Measurements from ENCODE around the gene FAM110A. TPM values are rescaled to one million over a fixed set of nuclear protein-coding genes. Genes with fewer than 3 reads are reported as not detected.

FAM110A gene
- total and polyA plus RNA-seq, 11 donors, result 1.2 to 8.1 (median 2.3) TPM

DNA sequence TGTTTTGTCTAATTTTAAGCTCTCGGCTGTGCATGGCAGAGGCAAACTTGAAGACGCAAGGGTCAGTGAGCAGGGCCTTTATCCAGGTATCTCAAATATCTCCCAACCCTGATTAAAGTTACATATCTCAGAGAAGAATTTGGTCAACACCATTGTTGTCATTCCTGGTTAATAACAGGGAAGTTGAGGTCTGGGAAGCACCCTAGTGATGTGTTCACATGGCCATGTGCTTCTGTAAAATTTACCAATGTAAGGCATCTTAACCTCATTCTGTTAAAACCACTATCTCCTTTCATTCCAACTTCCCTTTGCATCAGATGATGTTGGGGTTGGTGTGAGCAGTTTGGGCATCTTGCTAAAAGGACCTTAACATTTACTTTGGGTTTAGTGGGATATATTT, 4.0 kb upstream of the FAM110A start:
- intact Hi-C loops (cut with DNase I), result no loop called here

DNA sequence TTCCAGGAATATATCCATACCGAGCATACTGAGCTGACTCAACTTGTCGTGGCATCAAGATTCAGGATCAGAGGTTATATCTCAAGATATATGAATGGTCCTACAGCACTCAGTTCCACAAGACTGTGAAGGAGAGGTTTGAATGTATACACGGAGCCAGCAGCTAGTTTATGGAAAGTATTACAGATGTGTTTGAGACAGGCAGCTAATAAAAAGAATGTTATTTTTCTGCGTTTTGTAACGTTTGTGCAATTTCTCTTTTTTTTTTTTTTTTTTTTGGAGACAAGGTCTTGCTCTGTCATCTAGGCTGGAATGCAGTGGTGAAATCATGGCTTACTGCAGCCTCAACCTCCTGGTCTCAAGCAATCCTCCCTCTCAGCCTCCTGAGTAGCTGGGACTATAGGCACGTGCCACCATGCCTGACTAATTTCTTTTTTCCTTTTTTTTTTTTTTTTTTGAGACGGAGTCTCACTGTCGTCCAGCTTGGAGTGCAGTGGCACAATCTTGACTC, 3.4 kb upstream of the FAM110A start:
- intact Hi-C loops (cut with DNase I), result loop anchor here in 3 of 10 donors (5.0 to 10.0 kb wide), 3 partner anchors 285 to 565 kb away; partner anchors contain the start of genes CSNK2A1 (in 1 of the 3), FKBP1A (in 1 of the 3) and PSMF1 (in 1 of the 3)
- DNase-seq (no peak), ATAC-seq (no peak)
- Histone ChIP-seq H3K27me3 (no peaks in the 10 kb centered on the region), H3K9me3 (no peaks in the 10 kb centered on the region), H3K4me1 (peaks cover 0 to 30% (median 14%) of the 10 kb centered on the region in 12 donors), H3K27ac (no peak overlapping the region), H3K4me3 (no peak overlapping the region), H3K36me3 (no peaks in the 10 kb centered on the region)
- WGBS, 4 donors, result 83 to 87% (median 84%) methylated on average over 8 of the region's 8 CpGs
- TF ChIP-seq, protein P1, sequence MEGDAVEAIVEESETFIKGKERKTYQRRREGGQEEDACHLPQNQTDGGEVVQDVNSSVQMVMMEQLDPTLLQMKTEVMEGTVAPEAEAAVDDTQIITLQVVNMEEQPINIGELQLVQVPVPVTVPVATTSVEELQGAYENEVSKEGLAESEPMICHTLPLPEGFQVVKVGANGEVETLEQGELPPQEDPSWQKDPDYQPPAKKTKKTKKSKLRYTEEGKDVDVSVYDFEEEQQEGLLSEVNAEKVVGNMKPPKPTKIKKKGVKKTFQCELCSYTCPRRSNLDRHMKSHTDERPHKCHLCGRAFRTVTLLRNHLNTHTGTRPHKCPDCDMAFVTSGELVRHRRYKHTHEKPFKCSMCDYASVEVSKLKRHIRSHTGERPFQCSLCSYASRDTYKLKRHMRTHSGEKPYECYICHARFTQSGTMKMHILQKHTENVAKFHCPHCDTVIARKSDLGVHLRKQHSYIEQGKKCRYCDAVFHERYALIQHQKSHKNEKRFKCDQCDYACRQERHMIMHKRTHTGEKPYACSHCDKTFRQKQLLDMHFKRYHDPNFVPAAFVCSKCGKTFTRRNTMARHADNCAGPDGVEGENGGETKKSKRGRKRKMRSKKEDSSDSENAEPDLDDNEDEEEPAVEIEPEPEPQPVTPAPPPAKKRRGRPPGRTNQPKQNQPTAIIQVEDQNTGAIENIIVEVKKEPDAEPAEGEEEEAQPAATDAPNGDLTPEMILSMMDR (IDR thresholded peaks at IDR 0.05), result no peak
- no peak for TF ChIP-seq POLR2A (IDR thresholded peaks at IDR 0.05)

More for the DNA sequence above, 4.0 kb upstream of the FAM110A start:
- WGBS, 4 donors, result 94 to 100% (median 97%) methylated on average over 2 of the region's 2 CpGs
- Histone ChIP-seq H3K9me3 (no peaks in the 10 kb centered on the region), H3K4me1 (peaks cover 0 to 25% (median 9%) of the 10 kb centered on the region in 12 donors), H3K4me3 (no peak overlapping the region), H3K27ac (no peak overlapping the region), H3K36me3 (no peaks in the 10 kb centered on the region), H3K27me3 (no peaks in the 10 kb centered on the region)
- TF ChIP-seq, protein P1 (IDR thresholded peaks at IDR 0.05), result no peak
- no peak for TF ChIP-seq POLR2A (IDR thresholded peaks at IDR 0.05)
- DNase-seq (no peak), ATAC-seq (no peak)

DNA sequence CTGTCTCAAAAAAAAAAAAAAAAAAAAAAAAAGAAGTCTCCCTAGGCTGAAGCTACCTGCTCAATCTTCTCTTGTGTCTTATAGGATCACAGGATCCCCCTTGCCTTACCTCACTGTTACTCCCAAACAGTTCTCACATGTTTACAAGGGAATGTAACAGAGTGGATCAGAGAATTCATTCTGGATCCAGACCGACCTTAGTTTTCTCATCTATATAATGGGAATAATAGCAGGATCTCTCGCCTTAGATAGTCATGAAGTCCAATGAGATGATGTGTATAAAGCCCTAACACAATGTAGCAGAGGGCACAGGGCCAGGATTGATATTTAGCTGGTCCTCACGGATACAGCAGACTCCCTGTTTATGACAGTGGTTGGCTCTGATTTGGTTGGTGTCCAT, 2.3 kb upstream of the FAM110A start:
- Histone ChIP-seq H3K4me1 (peaks cover 0 to 34% (median 22%) of the 10 kb centered on the region in 12 donors), H3K36me3 (no peaks in the 10 kb centered on the region), H3K4me3 (no peak overlapping the region), H3K9me3 (no peaks in the 10 kb centered on the region), H3K27me3 (no peaks in the 10 kb centered on the region), H3K27ac (no peak overlapping the region)
- 88 to 91% (median 90%) methylated on average over 3 of the region's 3 CpGs for WGBS, 4 donors
- no peak for ATAC-seq
- TF ChIP-seq, protein P1 (IDR thresholded peaks at IDR 0.05), result no peak
- no peak for TF ChIP-seq POLR2A (IDR thresholded peaks at IDR 0.05)
- intact Hi-C loops (cut with DNase I), result loop anchor here in 3 of 10 donors (5.0 to 10.0 kb wide), 3 partner anchors 286 to 564 kb away; partner anchors contain the start of genes CSNK2A1 (in 1 of the 3), FKBP1A (in 1 of the 3) and PSMF1 (in 1 of the 3)
- no peak for DNase-seq

DNA sequence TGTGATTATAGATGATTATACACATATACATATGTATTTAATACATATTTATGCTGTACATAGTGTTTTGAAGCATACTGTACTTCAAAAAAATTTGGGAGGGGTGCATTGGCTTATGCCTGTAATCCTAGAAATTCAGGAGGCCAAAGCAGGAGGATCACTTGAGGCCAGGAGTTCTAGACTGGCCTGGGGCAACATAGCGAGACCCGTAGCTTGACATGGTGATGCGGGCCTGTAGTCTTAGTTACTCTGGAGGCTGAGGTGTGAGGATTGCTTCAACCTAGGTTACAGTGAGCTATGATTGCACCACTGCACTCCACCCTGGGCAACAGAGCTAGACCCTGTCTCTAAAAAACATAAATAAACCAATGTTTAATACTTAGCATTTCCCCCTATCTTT, 1.6 kb upstream of the FAM110A start:
- intact Hi-C loops (cut with DNase I), result loop anchor here in 3 of 10 donors (5.0 to 10.0 kb wide), 3 partner anchors 285 to 563 kb away; partner anchors contain the start of genes CSNK2A1 (in 1 of the 3), FKBP1A (in 1 of the 3) and PSMF1 (in 1 of the 3)
- no peak for ATAC-seq
- Histone ChIP-seq H3K4me3 (no peak overlapping the region), H3K27ac (no peak overlapping the region), H3K9me3 (no peaks in the 10 kb centered on the region), H3K27me3 (no peaks in the 10 kb centered on the region), H3K36me3 (no peaks in the 10 kb centered on the region), H3K4me1 (peaks cover 0 to 35% (median 22%) of the 10 kb centered on the region in 12 donors)
- TF ChIP-seq, protein P1 (IDR thresholded peaks at IDR 0.05), result no peak
- TF ChIP-seq POLR2A (IDR thresholded peaks at IDR 0.05), result no peak
- 97 to 99% (median 98%) methylated on average over 3 of the region's 3 CpGs for WGBS, 4 donors
- no peak for DNase-seq
